D341Med (cell line): ENCODE results near the gene MEN1.
"Not testable (repeated sequence)": the region's sequence is repeated elsewhere in the genome, so short reads cannot be mapped to it uniquely, and the experiment has no call there.

ENCODE experiments used
- DNase-seq: peaks from one replicate; pipeline ENCODE4 v3.0.0; 2012; ENCODE audit warnings: low spot score

MEN1 gene

DNA sequence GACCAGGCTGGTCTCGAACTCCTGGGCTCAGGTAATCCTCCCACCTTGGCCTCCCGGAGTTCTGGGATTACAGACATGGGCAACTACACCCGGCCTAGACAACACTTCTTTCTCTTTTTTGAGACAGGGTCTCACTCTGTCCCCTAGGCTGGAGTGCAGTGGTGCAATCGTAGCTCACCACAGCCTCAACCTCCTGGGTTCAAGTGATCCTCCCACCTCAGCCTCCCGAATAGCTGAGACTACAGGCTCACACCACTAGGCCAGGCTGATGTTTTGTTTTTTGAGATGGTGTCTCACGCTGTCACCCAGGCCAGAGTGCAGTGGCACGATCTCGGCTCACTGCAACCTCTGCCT is 35.4 kb upstream of the MEN1 start:
- DNase-seq = not testable (repeated sequence)

DNA sequence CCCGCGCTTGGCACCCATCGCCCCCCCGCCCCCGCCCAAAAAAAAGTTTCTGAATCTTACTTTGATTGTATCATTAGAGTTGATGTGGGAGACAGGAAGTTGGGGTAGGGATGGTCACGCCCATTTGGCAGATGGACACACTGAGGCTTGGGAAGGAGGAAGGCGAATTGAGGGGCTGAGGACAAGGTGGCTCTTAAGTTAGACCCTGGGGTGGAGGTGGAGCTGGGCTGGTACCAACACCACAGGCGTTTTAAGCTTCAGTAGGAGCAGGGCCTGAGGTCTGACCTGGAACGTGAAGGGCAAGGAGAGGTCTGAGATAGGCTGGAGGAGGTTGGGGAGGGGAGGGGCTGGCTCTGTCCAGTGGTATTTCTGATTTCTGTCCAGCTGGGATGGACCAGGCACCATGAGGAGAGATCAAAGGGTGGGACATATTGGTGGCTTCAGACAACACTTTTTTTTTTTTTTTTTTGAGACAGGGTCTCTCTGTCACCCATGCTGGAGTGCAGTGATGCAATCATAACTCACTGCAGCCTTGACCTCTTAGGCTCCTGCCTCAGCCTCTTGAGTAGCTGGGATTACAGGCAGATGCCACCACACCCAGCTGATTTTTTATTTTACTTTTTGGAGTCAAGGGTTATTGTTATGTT is 34.9 kb upstream of the MEN1 start:
- no peak for DNase-seq

DNA sequence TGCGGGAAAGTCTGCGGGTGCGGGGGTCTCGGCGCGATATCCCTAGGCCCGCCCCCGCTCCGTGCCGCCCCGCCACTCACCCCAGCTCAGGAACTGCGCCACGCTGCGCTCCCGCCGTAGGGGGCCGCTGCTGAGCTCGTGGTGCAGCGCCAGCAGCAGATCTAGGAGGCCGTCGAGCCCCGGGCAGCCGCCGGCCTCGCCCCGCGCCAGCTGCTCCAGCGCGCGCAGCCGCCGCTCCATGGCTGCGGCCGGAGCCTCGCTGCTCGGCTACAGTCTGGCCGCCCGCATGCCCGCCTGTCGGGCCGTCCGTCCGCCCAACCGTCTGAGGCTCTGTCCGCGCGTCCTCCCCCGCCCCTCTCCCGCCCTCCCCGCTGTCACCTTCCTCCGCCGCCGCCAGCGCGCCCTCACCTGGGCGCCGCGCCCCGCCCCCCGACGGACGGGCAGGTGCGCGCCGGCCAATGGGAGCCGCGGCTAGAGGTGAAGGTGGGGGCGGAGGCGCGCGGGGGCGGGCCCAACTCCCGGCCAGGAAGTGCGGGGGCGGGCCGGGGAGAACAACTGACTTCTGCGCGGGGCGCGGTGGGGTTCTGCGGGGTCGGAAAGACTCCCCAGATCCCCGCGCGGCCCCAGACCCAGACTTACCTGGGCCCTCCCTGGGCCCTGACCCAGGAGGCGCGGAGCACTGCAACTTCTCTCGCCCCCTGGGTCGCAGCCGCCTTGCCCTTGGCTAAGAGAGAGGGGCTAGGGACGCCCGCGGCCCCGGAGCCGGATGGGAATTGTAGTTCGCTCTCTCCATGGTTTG is 34.2 kb upstream of the MEN1 start, which contains the start of gene CDC42BPG:
TSS of gene CDC42BPG (minus strand) at position 324 of the 799 bp plus-strand sequence. CDS start at position 240, 84 bp downstream.
- DNase-seq = peak; percentile 95

DNA sequence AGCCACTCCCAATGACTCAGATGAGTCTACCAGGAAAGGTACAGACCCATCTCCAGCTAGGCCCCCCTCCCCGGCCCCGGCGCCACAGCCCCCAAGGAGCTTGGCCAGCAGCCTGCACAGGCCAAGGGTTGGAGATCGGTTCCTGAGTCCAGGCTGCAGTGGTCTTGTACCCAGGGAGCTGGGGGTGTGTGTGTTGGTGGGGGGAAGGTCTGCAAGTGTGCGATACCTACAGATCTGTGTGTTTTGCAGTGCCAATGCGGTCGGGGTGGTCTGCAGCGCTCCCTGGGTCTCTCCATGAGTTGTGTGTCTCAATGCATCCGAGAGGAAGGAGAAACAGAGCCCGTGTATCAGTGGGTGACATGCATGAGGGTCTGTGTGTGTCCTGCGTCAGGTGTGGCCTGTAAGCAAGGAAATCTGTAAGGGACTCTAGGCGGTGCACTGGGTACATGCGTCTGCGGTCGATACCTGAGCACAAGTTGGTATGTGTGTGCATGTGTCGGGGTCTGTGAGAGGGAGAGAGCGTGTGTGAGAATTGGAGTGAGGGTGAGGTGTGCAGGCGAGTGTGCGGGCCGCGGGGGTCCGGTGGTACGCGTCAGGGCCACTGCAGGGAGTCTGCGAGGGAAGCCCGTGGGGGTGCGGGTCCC is 33.5 kb upstream of the MEN1 start:
- DNase-seq = no peak

DNA sequence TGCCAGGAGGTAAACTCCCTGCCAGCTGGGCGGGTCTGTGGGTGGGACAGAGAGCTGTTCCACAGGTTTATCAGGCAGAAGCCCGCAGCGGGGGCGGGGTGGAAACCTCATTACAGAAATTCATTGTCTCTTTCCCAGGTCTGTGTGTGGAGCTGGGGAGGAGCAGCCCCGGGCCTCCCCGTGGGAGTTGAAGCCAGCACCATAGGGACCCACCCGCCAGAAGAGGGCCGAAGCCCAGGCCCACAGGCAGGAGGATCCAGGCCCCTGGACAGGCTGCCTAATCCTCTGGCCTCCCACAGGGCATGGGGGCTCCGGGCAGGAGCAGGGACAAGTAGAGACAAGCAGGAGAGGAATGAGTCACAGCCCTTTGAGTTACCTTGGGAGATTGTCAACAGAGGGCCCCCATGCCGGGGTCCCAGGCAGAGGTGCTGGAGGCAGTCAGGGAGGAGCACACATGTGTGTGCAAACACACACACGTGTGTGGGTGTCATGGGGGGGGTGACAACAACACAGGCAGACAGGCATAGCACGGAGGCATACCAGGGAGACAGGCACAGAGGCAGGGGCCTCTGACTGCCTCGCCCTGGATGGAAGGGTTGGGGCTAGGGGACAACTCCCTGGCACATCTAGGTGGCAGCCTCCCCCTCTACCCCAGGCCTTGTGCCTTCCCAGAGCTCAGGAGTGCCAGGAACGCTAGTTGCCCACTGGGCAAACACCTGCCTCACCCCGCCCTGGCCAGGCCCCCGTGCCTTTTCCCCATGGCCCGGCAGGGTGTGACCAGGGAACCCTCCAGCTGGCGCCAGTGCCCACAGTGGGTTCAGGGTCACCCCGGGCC is 32.7 kb upstream of the MEN1 start:
- no peak for DNase-seq

DNA sequence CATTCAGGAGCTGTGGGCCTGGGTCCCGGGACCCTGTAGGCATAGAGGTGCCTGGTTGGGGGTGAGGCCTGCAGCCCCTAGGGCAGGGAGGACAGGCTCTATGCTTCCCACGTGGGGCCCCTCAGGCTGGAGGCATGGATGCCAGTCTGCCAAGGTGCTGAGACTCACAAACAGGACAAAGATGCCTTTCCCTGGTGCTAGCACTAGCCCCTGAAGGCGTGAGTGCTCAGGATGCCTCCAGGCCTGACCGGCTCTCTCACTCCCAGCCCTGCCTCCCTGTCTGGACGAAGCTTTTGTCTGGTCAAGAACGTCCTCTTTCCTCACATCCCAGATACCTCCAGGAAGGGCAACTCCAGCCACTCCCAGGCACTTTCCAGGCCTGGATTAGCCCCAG is 32.0 kb upstream of the MEN1 start:
- DNase-seq = no peak

DNA sequence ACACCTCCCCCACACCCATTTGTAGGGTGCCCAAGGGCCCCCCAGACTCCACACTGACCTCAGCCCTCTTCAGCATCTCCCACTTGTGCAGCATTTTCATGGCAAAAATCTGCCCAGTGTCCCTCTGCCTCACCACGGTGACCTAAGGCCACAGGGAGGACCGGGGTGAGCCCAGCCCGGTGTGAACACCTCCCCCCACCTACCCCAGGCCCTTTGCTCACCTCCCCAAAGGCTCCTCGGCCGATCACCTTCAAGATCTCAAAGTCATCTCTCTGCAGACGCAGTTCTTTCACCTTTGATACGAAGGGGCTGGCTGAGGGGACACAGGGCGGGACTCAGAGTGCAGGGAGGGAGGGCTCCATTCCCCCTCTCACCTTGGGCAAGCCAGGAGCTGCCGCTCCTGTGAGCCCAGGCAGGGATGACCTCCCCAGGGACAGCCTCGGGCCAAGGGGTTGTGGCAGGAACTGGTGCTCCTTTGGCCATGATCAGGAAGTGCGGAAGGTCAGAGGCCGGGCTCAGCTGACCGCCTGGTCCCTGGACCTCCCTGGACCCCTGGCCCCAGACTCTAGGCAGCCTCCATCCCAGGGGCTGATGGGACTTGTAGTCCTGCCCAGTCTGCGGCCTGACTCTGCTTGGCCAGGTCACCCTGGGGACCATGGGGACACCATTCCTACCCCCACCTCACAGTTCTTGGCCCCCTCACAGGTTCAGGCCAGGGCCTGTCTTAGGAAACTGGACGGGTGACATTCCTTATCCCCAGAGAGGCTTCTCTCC is 31.4 kb upstream of the MEN1 start:
- DNase-seq = no peak

DNA sequence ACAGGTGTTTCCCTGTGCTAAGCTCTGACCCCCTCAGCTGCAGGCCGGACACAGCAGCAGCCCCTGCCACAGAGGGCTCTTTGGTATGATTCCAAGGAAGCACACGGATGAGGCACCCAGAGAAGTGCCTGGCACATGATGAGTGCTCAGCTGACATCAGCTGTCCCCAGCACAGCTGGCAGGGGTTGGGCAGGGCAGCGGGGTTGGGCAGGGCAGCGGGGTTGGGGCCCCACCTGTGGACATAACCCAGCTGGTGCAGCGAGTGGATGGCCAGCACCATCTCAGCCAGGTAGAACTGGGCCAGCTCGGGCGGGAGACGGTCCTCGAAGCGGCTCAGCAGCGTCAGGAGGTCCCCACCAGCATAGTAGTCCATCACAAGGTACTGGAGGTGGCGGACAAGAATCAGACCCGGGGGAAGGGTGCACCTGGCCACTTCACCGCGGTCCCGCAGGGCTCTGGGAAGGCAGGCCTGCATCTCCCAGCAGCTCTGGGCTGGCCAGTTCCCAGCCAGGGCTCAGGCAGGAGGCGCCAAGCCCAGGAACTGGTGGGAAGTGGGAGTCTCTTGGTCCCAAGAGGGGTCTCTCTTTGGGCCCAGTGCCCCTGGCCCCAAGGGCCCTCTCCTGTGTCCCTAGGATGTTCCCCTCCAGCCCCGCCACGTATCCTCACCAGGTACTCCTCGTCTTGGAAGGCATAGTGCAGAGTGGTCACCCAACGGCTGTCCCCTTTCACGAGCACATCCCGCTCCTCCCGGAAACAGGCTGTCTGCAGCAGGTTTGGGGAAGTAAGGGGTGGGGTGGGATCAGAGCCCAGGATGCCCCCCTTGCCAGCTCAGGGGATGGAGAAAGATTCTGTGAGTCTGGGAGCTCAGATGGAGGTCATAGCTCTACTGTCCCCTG is 29.8 kb upstream of the MEN1 start:
- DNase-seq = no peak

DNA sequence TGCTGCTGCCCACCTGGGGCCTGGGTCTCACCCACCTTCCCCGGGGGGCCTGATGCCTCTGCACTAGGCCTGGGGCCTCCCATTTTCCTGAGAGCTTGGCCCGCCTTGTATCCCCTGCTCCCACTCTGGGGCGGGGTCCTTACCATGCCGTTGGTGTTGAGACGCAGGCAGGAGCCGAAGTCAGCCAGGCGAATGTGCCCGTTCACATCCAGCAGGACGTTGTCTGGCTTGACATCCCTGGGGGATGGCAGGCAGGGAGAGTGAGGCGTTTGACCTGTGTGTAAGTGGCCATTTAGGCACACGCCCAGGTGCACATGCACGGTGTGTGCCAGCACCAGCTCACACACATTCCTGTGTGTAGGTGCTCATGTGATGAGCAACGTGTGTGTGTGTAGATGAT is 29.0 kb upstream of the MEN1 start:
- no peak for DNase-seq

DNA sequence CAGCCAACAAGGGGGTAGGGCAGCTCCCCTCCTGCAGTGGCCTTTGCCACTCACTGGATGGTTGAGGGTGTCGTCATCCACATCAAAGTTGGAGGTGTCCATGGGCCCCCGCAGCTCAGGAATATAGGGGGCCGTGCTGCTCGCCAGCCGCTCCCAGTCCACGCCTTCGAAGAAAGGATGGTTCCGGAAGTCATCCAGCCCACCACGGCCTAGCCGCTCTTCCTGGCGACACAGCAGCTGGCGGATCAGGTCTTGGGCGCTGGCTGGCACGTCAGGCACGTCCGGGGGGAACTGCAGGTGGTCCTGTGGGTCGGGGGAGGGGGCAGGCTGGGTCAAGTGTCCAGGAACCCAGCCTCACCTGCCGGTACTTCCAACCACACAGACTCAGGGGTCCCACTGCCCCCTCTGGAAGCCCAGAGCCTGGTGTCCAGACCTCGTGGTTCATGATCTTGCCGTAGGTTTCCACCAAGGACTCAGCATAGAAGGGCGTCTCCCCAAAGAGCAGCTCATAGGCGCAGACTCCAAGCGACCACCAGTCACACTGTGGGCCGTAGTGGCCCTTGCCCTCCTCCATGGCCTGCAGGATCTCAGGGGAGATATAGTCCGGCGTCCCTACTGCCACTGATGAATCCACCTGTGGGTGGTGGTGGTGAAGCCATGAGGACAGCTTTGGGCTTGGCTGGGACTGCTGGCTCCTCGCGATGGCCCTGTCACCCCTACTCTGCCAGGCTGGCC is 28.4 kb upstream of the MEN1 start:
- no peak for DNase-seq

DNA sequence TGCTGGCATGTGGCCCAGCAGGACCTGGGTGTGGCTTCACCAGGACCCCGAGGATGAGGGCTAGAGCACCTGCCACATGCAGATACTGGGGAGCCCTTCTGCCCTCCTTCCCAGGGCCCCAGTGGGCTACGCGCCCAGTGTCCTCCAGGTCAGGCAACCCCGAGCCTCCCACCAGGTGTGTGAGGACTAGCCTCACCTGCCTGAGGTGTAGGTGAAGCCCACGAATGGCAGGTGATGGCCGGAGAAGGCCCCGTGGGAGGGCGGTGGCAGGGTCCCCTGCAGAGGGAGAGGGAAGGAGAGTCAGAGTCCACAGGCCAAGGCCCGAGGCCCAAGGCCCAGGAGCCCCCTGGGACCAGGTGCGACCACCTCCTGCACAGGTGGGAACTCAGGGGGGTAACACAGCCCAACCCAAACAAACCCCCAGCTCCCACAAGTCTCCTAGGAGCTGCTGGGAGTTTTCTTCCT is 27.6 kb upstream of the MEN1 start:
- DNase-seq = no peak

DNA sequence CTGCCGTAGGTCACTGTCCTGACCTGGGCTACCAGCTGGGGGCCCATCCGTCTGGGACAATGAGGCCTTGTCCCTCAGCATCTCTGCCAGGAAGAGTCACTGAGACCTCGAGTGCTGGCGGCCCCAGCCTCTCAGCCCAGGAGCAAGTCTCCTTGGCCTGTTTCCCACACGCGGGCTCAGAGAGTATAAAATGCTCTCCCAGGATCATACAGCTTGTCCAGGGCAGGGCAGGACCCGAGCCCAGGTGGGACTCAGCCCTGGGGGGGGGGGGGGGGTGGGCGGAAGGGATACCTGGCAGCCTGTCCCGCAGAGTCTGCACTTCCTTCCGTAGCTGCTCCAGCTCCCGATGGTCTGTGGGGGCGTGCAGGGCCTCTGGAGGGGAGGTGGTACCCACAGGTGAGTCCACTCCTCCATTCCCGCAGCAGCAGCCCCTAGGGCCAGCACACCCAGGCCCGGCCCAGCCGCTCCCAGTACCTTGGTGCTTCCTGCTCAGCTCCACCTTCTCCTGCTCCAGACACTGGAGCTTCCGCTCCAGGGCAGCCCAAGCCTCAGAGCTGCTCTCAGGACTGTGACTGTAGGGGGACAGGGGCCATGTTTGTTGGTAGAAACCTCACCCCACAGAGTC is 26.2 kb upstream of the MEN1 start:
- DNase-seq = no peak

DNA sequence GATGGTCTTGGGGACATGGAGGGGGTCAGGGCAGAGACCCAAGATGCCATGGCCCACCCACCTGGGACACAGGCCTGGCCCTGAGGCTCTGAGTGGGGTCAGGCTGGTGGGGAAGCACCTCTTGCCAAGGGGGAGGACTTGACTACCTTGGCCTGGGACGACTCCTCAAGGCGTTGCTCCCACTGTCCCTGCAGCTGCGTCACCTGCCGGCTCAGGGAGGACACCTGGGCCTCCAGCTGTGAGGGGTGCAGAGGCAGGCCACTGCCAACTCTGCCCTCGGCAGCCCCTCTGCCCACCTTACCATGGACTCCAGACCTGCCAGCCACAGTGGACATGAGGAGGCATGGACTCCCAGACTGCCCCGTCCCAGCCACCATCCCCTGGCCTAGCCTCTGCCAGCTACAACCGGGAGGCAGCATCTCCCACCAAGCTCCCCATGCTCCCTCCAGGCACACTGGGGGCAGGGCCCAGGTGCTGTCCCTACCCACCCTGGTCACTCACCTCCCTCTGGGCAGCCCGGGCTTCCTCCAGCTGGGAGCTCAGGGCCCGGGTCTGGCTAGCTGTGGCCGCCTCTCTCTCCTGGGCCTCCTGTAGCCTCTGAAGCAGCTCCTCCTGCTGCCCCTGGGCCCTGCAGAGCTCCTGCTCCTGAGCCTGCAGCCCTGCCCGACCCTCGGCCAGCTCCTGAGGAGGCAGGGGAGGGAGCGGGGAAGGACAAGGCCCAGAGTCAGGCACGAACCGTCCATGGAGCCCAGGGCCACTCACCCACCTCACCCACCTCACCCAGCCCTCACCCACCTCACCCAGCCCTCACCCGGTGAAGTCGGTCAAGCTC is 25.5 kb upstream of the MEN1 start:
- no peak for DNase-seq

DNA sequence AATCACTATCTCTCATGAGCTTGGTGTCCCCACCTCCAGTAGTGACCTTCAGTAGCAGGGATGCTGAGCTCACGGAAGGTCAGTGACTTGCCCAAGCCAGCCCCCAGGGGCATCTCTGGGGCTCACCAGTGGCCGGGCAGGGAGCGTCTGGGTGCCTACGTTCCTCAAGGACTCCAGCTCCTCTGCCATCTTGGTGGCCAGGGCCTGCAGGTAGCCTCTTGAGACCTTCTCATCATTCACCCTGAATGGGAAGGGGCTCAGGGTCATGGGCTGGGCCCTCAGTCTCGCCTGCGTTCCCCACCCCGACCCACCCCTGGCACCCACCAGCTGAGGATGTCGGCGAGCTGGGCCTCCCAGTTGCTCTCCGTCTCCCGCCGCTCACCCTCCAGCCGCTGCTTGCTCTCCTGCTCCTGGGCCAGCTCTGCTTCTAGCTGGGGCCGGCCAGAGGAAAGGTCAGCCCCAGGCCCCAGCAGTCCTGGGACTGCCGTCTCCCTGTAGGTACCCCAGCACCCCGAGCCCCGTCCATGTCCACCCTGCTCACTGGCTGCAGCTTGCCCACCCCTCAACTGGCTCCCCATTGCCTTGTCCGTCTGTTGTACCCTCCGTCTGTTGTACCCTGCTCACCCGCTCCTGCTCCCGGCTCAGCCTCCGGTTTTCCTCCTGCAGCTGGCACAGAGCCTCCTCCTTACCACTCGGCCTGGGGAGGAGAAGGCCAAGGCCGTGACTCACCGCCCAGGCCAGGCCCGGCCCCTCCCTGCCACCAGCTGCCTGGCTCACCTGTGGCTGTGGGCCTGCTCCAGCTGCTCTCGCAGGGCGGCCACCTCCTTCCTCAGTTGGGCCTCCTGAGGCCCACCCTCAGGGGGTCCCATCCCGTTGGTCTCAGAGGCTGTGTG is 24.6 kb upstream of the MEN1 start:
- no peak for DNase-seq

DNA sequence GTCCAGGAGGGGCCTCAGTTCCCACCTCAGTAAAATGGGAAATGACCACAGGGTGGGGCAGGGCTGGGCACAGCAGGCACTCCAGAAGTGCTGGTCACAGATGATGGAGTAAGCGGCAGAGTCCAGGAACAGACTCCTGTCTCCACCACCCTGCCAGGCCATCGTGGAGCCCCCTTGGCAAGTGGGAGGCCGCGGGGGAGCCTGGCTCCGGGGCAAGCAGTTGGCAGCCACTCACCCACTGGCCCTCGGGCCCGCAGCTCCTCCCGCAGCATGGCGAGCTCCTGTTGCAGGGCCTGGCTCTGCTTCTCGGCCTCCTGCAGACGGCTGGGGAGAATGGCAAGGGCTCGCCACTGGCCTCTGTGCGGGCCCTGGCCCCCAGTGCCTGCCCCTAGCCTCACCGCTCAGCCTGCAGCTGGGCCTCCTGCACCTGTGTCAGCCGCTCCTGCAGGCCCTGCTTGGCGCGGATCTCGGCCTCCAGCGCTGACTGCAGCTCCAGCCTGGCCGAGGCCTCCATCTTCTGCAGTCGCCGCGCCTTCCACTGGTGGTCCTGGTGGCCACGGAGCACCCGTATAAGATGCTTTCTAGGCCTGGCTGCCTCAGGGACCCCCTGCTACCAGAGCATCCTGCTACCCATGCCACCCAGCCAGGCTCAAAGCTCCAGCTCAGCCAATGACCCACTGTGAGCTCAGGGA is 23.8 kb upstream of the MEN1 start:
- DNase-seq = no peak

DNA sequence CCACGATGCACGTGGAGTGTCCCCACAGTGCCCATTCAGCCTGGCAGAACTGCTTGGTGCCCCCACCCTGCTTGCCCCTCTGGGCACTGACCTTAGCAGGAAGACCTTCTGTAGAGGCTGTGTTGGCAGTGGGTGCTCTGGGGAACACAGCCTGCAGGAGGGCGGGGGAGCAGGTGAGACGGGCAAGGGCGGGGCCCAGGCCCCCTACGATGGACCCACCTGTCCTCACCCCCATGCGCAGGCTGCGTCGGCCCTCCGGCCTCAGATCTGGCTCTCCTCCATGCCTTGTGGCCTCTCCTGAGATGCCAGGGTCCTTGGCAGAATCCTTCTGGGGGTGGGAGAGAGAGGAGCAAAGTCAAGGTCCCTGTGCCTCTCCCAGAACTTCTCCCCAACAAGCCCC is 23.2 kb upstream of the MEN1 start:
- DNase-seq = no peak

DNA sequence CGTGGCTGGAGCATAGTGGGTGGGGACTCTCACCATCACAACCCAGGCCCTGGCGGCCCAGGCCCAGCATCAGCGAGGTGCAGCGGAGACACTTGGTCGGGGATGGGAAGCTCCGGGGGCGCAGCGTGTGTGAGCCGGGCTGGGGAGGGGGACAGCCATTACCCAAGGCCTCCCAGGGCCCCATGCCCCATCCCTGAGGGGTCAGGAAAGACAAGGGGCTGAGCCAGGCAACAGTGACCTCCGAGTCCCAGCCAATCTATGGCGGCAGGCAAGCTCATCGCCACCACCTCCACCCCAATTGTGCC is 22.8 kb upstream of the MEN1 start:
- DNase-seq = no peak
